ENCODE results near the gene HSPBAP1. TPM values are rescaled to one million over a fixed set of nuclear protein-coding genes. Genes with fewer than 3 reads are reported as not detected.

The HSPBAP1 gene
- total RNA-seq, 4 donors from 2014 or later, result 9.6 to 19.0 (median 11.0) TPM

- no peak for DNase-seq (ENCODE audit: low spot score in 2 of 2)
- no peak for TF ChIP-seq CTCF (IDR thresholded peaks at IDR 0.05)
- no peak for TF ChIP-seq POLR2A (IDR thresholded peaks at IDR 0.05)
- H3K4me3 ChIP-seq (ENCODE audit: low read depth, poor library complexity, severe bottlenecking), result no peak overlapping the region
- intact Hi-C loops (cut with DNase I; ENCODE audit: low total_unique reads), result no loop called here
- 94 to 100% methylated on average over 2 of the region's 2 CpGs for WGBS, 2 donors
Observed at GRCh38 chr3:122816587-122816986, 23.0 kb upstream of the HSPBAP1 start.

- TF ChIP-seq CTCF (IDR thresholded peaks at IDR 0.05) (no peak), POLR2A (IDR thresholded peaks at IDR 0.05) (no peak)
- intact Hi-C loops (cut with DNase I; ENCODE audit: low total_unique reads), result no loop called here
- H3K4me3 ChIP-seq (ENCODE audit: low read depth, poor library complexity, severe bottlenecking), result no peak overlapping the region
- DNase-seq (ENCODE audit: low spot score in 2 of 2), result no peak
Observed at GRCh38 chr3:122810734-122811133, 17.1 kb upstream of the HSPBAP1 start.

- 77 to 78% methylated on average over 2 of the region's 2 CpGs for WGBS, 2 donors
- intact Hi-C loops (cut with DNase I; ENCODE audit: low total_unique reads), result no loop called here
- DNase-seq (ENCODE audit: low spot score in 2 of 2), result no peak
- H3K4me3 ChIP-seq (ENCODE audit: low read depth, poor library complexity, severe bottlenecking), result no peak overlapping the region
- TF ChIP-seq POLR2A (IDR thresholded peaks at IDR 0.05) (no peak), CTCF (IDR thresholded peaks at IDR 0.05) (no peak)
Observed at GRCh38 chr3:122803977-122804376, 10.3 kb upstream of the HSPBAP1 start.

GRCh38 chr3:122802323-122802722 lies 8.7 kb upstream of the HSPBAP1 start:
- WGBS, 2 donors, result 93 to 96% methylated on average over 1 of the region's 1 CpG
- intact Hi-C loops (cut with DNase I; ENCODE audit: low total_unique reads), result no loop called here
- TF ChIP-seq POLR2A (IDR thresholded peaks at IDR 0.05) (no peak), CTCF (IDR thresholded peaks at IDR 0.05) (no peak)
- H3K4me3 ChIP-seq (ENCODE audit: low read depth, poor library complexity, severe bottlenecking), result no peak overlapping the region
- DNase-seq (ENCODE audit: low spot score in 2 of 2), result no peak

- H3K4me3 ChIP-seq (ENCODE audit: low read depth, poor library complexity, severe bottlenecking), result no peak overlapping the region
- DNase-seq (ENCODE audit: low spot score in 2 of 2), result peak in 1 of 2 donors; percentile 50
- intact Hi-C loops (cut with DNase I; ENCODE audit: low total_unique reads), result no loop called here
- WGBS, 2 donors, result 49 to 67% methylated on average over 3 of the region's 3 CpGs
- TF ChIP-seq CTCF (IDR thresholded peaks at IDR 0.05) (no peak), POLR2A (IDR thresholded peaks at IDR 0.05) (no peak)
Observed at GRCh38 chr3:122800706-122801237, 7.1 kb upstream of the HSPBAP1 start.

GRCh38 chr3:122800031-122800430 lies 6.4 kb upstream of the HSPBAP1 start:
- TF ChIP-seq POLR2A (IDR thresholded peaks at IDR 0.05) (no peak), CTCF (IDR thresholded peaks at IDR 0.05) (no peak)
- DNase-seq (ENCODE audit: low spot score in 2 of 2), result no peak
- intact Hi-C loops (cut with DNase I; ENCODE audit: low total_unique reads), result no loop called here
- H3K4me3 ChIP-seq (ENCODE audit: low read depth, poor library complexity, severe bottlenecking), result no peak overlapping the region
- WGBS, 2 donors, result 42 to 71% methylated on average over 1 of the region's 1 CpG
